UCSD-AML1 (cell line): ENCODE data around the gene CHD6.
A peak's percentile ranks its signal among the peaks of the same experiment; 100 is the strongest.

ENCODE experiments used
- DNase-seq: peaks from one replicate; lab custom pipeline; 2025; ENCODE audit not compliant: unreplicated experiment; lab: John Stamatoyannopoulos, UW

The CHD6 gene

DNA sequence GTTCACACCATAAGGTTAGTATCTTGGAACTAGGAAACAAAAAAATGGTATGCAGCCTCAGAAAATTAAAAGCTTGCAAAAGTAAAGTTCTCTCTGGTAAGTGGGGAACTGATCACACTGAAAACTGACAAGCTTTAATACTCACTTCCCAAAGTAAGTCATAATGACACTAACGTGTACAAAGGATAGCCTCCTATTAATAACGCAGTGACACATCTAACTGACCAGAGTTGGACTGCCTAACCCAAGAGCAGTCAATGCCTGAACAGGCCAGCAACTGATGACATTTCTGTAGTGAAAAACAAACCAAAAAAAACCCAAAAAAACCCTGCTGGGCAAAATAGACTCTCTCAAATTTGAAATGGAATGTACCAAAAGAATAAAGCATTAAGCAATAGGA is 30.7 kb downstream of the CHD6 start:
- no peak for DNase-seq

DNA sequence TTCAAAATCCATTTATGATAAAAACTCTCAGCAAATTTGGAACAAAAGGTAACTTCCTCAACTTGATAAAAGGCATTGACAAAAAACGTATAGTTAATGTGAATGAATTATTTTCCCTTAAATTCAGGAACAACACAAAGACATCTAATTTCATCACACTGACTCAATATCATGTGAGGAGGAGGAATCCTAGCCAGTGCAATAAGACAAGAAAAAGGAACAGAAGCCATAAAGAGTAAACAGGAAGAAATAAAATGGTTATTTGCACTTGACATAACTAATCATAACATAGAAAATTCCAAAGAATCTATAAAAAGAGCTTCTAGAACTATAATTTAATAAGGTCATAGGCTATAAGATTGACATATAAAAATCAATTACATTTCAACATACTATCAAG is 31.4 kb downstream of the CHD6 start:
- DNase-seq: no peak

DNA sequence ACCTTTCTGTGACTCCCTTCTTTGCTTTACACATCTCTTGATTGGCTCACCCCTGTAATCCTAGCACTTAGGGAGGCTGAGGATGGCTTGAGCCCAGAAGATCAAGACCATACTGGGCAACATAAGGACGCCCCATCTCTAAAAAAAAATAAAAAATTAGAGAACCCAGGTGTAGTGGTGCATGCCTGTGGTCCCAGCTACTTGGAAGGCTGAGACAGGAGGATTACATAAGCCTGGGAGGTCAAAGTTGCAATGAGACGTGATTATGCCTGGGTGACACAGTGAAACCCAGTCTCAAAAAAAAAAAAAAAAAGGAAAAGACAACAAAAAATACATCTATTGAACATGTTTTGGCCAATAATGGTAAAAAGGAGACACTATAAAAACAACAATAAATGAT is 37.8 kb downstream of the CHD6 start:
- no peak for DNase-seq

DNA sequence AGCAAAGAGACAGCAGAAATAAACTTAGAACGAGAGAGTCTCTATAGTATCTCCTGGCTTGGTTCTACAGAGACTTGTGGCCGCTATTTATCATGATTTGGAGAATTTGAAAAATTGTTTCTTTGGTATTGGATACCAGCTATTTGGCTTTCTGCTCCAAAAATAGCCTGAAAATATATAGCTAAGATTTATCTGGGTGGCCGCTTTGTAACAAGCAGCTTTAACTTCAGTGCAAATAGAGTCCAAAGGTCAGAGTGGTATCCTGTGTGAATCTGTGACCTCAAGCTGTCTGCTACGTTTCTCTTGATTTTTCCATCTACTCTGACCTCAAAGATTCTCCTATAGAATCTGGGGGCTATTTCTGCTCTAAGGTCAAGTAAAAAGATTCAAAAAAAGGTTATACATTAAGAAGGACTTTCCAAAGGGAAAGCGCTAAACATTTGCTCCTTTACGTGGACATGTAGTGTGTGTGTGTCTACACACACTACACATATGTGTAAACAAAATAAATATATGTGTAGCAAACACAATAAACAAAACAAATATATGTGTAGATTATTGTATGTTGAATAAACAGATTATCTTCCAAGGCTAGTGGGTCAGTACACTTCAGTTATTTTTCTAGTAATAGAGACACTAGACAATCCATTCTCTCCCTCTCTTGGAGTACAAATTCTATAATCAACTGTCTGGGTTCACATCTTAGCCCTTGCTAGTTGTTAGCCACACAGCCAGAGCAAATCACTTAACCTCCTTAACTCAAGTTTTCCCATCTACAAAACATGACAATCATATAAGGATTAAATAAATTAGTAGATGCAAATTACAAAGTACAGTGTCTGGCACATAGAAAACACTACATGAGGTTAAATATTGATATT is 40.8 kb downstream of the CHD6 start:
- DNase-seq: no peak

DNA sequence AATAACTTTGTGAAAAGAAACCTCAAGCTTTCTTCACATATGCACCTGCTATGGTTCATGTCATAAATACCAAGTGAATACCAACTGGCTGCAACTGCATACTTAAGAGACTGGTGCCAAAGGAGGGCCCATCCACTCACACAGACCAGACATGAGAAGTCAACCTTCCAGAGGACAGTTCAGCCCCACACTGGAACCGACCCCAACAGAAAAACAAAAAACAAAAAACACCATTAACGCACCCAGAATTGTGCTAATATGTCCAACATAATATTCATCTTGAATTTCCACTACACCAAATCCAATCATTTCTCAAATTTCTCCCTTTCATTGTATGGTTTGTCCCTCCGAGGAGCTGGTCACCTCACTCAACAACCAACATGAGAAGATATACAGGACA is 42.8 kb downstream of the CHD6 start:
- no peak for DNase-seq

DNA sequence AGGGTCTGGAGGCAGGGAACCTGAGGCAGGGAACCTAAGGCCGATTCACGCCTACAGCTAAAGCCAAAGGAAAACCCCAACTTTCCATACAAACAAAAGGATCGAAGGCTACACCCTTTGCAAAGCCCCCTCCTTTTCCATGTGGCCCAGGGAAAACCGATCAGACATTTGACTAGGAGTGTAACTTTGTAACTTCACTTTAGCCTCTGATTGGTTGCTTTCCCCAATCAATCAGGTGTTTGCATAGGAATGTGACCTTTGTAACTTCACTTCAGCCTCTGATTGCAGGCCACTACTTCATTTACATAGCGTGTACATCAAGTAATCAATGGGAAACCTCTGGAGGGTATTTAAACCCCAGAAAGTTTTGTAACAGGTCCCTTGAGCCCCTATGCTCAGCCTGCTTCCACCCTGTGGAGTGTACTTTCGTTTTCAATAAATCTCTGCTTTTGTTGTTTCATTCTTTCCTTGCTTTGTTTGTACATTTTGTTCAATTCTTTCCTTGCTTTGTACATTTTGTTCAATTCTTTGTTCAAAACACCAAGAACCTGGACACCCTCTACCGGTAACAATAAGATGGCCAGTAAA is 43.3 kb downstream of the CHD6 start:
- DNase-seq: no peak

DNA sequence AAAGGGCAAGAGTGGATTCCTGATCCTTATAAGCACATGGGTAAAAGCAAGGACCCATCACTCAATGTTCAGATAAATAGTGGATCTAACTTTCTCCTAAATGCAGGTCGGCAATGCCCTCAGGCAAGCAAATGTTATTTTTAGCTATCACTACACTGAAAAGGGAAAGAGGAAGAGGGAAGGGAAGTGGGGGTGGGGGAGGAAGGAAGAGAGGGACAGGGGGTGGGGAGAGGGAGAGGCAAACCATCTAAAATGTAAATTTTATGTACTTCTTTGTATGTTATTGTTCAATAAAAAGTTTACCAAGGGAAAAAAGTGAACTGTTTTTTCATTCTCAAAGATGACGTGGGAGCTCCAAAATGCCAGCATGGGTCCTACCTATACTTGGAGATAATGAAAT is 44.2 kb downstream of the CHD6 start:
- DNase-seq: no peak

DNA sequence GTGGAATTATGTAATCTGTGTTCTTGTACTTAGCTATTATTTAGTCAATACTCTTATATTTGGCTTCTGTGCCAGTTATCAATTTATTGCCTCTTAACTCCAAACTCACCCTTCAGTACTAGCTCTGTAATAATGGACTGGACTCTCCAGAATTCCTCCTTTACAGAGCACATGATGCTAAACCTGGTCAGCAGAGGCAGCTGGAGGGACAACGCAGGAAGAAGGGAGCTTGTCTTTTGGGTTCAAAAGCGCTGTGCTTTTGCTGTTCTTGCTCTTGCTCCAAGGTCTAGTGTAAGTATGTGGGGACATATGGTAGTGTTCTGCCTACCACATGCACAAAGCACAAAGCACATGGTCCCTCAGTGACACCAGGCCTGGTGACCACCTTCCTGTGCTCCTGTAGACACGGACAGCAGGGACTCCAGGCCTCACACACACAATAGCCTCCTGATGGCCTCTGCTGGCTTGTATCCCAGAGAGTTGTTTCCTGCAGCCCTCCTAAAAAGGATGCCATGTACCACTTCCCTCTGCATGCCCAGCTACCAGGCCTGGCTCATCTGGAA is 46.1 kb downstream of the CHD6 start:
- peak; percentile 30 for DNase-seq

DNA sequence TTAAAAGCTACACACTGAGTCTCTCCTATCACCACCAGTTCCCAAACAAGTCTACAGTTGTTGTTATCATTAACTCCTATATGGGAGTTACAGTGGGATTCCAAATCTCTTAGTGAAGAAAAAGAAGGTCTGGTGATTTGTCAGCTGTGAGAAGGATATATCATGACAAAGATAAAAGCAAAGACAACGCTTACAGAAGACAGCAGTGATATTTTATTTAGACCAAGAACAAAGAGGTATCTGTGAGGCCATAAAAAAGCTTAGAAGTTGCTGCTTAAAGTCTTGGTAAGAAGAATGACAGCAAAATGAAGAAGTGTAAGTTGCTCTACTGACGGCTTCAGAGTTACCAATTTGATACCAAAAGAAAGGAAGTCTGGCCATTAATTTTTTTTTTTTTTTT is 47.2 kb downstream of the CHD6 start:
- DNase-seq: no peak

DNA sequence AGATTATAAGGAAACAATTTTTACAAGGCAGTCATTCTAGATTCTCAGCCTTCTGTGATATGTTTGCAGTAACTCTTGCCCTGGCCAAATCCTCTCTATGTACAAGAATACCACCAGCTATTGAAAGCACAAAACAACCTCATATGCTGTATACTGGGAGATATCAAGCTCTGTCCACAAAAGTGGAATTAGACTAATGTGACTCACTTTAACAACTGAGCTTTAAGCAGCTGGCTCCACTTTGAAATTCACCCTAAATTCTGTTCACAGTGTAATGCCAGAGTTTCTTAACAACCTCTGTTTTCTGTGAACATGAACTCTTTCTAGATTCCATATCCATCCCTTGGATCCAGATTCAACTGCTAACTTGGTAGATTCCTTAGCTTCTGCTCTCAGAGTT is 47.6 kb downstream of the CHD6 start:
- no peak for DNase-seq

DNA sequence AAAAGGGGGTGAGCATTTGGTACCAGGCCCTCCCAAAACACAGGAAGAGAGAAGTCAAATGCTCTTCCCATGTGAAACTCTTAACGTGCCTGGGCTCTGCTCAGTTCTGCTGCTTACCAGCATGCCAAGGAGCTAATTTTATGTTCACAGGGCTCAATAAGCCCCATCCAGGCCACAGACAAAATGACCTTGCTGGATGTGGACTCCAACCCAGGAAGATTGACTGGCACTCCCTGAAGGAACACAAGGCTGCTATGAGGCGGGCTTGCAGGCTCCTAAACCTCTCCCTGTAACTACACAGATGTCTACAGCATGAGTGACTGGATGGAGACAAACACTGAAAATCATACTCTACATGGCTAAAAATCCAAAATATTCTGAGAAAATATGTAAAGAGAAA is 50.6 kb downstream of the CHD6 start:
- DNase-seq: no peak

DNA sequence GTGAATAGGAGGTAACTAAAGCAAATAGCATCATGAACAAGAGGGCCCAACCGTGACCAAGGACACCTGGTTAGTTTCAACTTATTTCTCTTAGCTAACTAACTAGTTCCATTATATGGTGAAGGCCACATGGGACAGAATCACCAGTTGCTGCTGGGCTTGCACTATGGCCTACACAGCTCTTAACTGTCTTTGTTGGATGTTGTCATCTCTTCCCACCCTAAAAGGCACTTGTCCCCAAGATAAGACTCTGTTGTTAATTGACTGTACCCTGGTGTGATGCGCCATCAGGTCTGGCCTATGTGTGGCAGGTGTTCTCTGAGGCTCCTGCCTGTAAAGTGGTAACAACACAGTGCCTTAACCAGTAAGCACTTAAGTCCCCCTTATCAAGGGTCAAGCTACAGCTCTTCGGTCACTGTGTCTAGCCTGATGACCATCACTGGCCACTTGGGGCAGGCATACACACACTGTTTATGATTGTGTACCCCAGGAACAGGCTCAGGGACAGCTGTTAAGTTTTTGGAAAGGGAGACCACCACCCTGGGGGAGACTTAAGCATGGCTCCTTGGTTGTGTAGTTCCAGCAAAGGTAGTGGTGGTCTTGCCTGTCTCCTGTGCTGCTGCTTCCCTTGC is 51.2 kb downstream of the CHD6 start:
- DNase-seq: no peak

DNA sequence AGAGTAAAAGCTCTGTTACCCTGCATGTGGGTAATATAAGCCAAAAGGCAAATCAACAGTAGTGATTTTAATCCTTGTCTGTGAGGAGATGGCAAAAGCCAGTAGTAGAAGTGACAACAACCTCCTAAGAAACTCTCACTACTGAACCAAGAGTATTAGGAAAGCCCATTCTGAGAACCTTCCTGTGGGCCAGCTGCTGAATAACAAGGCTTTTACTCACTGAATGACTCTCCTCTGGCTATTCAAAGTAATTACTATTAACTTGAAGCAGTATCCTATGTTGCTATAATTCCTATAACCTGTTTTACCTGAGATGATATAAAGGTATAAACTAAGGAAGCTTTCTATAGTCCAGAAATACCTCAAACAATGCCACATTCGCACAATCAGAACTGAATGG is 55.1 kb downstream of the CHD6 start:
- no peak for DNase-seq

DNA sequence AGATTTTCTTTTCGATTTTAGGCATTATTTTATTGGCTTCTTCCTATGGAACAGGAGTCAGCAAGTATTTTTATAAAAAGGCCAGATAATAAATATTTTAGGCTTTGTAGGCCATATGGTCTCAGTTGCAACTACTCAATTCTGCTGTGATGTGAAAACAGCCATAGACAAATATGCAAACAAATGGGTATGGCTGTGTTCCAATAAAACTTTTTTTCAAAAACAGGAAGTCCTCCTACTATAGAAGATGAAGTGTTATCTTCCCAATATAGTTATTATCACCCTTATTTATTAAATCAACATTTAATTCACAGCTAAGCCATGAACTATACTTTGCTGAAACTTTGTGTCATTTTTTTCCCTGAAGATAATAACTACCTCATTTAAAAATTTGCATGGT is 57.2 kb downstream of the CHD6 start:
- DNase-seq: no peak

DNA sequence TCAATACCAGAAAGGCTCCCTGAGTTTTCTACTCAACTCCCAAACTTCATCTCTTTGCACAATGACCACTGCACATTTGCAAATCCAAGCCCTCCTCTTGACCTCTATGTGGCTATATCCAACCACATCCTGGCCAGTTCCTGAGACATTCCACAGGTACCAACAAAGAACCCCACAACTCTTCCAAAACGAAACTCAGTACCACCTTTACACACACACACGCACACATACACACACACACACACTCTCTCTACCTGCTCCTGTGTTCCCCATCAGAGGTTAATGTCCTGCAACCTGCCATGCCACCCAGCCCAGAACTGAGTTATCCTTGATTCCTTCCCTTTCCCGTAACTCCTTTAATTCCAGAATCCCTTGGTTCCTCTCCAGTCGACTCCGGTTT is 58.5 kb downstream of the CHD6 start:
- DNase-seq: no peak

DNA sequence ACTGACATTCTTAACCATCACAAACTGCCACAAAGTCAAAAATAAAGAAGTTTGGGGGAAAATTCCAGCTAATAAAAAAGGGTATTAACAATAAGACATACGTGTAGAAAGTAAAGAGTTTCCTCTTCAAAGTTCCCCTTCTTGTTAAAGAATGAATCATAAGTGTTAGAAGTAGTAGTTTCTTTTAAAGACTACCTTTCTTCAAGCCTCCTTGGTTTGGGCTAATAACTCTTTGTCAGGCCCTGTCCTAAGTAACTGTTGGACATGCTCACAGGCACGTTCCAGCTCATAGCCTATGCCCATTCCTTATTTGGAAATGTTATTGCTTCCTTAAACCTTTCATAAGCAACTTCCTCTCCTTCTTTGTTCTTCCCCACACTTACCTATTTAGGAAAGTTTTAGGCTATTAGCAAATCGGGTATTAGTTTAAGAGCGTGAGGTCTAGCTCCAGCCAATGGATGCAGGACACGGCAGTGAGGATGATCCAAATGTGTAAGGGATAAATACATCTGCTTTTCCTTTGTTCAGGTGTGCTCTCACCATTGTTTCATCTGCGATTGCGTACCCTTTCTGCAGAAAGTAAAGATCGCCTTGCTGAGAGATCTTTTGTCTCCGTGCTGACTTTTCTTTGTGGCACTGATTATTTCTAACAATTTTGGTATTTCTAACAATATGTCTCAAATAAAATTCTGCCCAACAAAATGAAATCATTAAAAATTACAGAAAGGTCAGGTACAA is 64.9 kb downstream of the CHD6 start:
- DNase-seq: no peak

DNA sequence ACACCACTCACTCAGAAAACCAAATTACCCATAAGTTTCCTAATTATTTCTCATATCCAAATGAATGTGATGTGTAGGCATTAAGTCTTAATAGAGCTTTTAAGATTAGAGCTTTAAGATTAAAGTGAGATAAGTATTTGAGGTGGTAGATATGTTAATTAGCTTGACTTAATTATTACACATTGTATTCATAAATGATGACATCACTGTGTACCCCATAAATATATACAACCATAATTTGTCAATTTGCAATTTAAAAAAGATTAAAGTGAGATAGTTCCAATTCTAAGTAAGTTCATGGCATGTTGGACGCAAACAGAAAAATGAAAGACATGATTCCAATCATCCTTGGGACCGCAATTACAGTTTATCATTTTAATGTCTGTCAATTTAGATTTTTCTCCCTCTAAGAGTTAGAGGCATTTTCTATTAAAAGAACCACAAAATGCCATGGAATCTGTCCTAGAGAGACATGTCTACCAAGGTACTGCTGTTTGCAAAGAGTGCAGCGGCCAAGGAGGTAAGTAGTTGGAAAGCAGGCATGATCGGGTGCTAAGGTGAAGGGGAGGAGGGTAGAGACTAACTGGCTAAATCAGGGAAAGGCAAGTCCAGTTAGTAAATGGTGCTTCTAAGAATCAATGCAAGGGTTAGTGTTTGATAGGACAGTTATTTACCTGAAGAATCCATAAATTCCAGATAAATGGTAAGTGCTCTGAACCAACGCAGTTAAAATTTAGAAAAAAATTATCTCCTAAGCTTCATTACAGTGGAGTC is 65.7 kb downstream of the CHD6 start:
- no peak for DNase-seq

DNA sequence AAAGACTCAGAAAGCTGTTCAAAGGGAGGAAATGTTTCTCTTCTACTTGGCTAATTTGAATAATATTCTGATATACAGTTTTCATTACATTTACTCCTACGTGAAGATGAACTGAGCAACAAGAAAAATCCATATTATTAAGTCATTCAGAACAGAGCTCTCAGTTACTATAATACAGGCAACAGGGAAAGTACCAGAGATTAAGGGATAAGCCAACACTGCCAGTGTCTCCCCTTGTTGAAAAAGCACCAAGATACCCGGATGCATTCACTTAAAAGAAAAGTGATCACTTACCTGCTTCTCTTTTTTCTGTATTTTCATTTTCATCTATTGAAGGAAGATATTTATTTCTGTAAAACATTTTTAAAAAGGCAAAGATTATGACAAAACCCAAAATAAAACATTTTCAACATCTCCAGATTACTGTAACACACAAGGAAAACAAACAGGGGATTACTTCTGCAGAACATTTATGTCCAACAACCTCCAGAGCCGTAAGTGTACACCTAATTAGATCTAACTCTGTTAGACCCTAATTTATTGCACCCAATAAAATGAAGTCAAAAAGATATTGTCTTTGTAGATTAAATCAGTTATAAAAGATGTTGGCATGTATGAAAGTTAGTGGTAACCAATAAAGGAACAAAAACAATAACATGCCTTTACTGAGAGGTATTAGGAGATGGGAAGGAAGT is 67.0 kb downstream of the CHD6 start:
- DNase-seq: no peak

DNA sequence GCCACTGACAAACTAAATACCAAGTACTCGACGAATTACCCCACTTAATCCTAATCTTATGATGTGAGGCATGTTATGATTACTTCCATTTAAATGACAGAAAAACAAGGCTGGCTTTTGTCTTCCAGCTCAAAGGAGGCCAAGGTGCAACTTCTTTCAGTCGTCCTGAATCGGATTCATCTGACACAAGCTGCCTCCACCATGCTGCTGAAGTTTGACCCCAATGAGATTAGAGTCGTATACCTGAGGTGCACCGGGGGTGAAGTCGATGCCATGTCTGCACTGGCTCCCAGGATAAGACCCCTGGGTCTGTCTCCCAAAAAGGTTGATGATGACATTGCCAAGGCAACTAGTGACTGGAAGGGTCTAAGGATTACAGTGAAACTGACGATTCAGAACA is 71.0 kb downstream of the CHD6 start:
- no peak for DNase-seq

DNA sequence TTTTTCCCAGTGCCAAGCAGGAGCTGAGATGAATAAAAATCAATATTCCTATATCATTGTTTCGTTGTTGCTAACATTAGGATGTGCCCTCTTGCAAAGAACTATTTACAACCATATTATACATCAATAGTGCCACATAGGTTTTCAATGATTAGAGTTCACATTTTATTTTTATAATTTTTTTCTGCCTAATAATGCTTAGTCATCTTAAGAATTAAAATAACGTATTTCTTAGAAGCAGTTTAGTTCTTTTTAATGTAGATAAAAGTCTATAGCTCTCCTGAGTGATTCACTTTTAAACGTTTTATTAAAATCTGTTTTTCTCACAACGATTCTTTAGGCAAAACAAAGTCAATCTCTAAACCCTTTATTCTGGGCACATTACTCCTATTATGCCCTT is 71.6 kb downstream of the CHD6 start:
- no peak for DNase-seq
